ENCODE measurements around the gene SLC29A3.

SLC29A3 gene

DNA sequence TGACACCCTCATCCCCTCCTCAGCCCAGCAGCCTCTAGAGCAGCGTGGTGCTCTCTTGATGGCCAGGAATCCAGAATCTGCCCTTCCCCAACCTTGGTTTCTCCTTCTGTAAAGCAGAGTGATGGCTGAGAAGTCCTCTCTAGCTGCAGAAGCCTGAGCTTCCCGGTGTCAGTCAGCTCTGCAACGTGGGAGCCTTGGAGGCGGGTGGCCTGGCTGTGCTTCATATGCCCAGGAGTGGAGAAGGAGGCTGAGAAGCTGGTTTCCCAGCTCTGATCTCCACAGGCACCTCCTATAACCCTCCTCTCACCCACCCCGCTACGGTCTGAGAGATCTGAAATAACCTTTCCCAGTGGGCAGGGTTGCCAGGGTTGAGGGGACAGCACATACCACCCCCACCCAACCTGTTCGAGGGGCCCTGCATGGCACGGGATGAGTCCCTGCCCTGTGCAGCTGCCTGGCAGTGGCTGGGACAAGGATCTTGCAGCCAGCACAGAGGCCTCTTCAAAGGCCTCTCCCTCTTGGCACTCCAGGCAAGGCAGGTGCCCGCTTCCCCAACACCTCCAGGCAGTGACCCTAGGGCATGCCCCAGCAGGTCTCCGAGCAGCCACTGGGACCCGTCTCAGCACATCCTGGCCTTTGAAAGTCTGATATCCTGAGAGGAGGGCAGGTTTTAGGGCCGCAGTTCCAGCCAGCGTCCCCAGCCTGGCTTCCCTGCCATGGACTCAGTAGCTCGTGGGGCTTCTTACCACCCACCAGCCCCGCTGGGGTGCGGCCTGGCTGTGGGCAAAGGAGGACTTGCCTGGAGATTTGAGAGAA, 18.3 kb upstream of the SLC29A3 start:
- DNase-seq (ENCODE audit: low read depth) = no peak

DNA sequence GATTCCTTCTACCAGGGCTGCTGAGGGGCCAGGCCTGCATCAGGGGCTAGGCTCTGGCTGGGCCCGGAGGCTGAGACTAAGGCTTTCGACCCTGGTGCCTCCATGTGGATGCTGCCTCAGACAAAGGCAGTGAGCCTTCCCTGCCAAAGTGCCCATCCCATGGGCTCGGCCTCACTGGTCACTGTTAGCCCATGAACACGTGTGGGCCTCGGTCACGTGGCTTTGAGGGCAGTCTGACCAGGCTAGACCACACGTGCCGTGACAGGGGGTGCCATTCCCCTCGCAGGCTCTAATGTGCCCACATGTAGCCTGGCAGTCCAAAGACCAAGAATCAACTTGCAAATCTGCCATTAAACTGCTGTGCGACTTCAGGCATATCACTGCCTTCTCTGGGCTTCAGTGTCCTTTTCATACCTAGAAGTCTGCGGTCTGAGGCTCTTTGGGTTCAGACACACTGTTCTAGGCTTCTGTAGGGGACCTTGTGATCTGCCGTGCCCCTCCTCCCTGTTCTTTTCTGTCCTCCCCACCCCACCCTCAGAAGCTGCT, 17.6 kb upstream of the SLC29A3 start:
- no peak for DNase-seq (ENCODE audit: low read depth)

DNA sequence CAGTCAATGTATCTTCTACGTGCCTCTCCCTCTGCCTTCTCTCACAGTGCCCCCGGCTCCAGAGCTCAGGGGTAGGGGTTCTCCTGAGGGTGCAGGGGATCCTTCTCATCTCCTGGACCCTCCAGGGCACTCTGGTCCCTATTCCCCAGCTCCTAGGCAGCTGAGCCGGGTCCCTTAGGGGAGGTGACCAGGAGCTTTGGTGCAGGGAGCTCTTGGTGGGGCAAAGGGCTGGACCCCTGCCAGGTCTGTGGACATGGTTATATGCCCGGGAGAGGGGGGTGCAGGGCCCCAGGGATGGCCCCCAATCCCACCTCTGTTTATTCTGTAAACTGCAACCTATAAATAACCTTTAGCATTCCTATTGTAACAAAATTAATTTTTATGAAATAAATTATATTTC, 16.6 kb upstream of the SLC29A3 start:
- DNase-seq (ENCODE audit: low read depth) = no peak

DNA sequence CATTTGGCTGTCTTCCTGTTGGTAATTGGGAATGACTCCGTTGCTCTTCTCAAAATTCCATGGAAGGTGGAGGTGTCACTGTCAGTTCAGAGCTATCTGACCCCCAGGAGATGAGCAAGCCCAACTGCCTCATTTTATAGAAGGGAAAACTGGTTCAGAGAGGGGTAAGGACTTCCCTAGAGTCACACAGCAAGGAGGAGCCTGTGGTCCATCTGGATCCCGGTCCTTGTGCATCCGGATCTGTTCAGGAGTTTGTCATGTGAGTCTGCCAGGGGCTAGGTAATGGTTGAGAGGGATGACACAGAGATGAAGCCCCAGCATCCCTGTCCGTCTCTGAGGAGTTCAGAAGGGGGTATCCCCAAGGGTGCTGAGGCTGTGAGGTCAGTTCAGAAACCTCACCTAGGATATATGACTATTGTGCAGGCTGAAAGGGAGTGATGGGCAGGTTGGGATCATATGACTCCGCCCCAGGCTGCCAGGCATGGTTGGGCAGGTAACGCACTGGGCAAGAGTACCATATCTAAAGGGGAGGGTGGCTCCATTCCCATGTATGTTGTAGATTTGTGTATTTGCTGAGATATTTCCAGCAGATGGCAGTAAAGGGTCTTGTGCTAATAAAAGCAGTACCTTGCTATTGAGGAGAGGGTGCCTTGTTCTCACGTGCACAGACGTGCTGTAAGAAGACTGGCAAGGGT, 16.0 kb upstream of the SLC29A3 start:
- DNase-seq (ENCODE audit: low read depth) = no peak

DNA sequence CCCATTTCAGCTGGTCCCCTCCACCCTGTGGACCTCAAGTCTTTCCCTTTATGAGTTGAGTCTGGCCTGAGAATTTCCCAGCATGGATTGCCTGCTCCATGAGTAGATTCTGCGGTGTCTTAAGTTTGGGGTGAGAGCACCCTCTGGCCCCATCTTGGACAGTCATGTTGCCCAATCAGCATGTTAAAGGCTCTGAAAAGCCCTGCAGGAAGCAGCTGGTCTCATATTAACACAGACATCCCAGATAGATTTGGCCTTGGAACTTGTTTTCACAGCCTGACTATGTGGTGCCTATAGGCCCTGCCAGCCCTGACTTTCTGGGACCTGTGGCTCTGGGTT, 15.5 kb upstream of the SLC29A3 start:
- no peak for DNase-seq (ENCODE audit: low read depth)

DNA sequence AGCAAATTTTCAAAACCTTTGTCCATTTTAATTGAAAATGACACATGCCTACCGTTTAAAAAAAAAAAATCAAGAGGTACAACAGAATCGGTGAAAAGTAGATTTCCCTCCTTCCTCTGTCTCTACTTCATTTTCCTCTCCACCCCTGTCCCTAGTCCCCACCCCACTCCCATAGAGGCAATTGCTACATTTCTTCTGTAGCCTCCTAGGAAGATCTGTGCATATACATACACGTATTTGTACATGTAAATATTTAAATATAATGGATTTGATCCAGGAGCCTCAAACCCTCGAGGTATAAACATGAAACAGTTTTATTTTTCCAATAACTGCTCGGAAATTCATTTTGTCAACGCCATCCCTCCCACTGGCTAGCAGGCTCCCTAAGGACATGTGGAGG, 14.1 kb upstream of the SLC29A3 start:
- DNase-seq (ENCODE audit: low read depth) = no peak

DNA sequence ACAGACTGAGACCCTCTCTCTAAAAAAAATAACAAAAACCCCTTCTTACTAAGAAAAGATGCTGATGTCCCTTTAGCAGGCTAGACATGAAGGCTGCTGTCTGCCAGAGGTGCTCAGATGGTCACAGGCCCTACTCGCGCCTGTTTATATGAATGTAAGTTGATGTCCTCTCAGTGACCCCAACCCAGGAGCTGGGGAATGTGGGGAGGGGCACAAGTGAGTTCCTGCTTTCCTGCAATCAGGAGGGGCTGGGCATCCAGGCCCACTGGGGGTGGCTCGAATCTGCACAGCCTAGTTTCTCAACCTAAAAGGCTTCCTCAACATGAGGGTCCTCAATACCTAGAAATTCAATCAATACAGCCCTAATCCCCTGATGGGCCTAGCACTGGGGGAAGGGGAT, 12.1 kb upstream of the SLC29A3 start:
- DNase-seq (ENCODE audit: low read depth) = no peak

DNA sequence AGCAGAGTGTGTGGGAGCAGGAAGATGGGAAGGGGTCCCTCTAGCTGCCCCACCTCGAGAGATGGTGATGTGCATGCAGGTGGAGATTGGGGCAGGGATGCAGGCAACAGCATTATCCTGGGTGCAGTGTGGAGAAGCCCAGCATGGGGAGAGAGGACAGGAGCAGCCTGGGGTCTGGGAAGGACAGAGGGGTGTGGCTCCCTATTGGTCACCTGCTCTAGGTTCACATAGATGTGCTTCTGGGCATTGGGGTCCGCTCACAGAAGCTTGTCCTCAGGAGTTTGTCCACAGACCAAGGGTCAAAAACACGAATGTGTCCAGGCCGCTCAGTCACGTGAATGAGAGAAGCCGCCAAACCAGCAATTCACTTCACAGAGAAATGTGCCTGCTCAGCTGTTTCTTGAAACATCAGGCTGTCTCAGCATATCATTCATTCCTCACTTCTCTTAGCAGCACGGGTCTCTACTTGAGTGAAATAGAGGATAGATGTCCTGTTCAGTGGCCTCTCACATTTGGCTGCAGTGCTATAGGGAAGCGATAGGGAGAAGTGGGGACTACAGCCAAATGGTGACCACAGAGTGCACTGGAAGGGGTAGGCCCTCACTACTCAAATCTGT, 11.5 kb upstream of the SLC29A3 start:
- no peak for DNase-seq (ENCODE audit: low read depth)

DNA sequence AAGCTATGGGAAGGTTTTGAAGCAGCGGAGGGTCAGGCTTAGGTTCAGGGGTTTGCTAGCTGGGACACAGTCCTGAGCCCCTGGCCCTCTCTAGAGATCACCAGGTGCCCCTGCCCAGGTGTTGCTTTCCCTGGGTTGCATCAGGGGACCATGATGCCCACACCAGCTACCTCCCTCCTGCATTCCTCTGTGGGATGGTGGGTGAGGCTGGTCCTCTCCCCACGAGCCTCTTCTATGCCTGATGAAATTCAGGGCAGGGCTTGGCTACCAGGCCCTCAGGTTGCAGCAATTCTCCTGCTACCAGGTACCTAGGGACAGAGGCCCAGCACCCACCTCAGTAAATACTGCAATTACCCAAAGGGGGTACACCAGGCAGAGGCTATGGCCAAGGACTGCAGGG, 10.8 kb upstream of the SLC29A3 start:
- DNase-seq (ENCODE audit: low read depth) = no peak

DNA sequence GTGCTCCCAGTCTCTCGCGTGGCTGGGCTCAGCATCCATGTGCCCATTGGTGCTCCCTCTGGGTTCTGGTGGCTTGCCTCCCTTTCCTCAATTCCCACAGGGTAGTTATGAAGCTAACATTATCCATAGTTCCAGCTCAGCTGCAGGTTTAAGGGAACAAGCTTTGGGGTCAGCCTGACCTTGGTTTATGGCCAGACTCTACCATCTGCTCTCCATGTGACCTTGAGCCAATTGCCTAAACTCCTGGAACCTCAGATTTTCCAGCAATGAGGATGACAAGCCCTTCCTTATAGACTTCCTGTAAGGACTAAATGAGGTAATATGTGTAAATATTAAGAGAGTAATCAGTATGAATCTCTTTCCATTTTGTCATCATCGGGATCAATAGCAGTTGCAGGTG, 10.1 kb upstream of the SLC29A3 start:
- DNase-seq (ENCODE audit: low read depth) = no peak

DNA sequence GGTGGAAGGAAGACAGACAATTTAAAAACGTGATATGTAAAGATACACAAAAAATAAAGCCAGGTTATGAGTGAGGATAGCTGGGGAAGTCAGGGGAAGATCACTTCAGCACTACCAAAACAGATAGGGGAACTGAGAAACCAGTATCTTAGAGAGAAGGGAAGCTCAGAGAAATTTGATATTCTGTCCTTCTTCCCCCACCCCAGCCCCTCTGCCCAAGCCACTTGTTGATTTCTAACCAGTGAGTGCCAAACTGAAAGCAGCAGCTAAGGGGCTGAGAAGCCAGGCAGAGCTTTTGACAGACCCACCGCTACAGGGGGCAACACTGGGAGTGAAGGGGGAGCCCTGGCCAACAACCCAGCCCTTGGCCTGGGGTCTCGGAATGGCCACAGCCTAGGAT, 9.1 kb upstream of the SLC29A3 start:
- DNase-seq (ENCODE audit: low read depth) = no peak

DNA sequence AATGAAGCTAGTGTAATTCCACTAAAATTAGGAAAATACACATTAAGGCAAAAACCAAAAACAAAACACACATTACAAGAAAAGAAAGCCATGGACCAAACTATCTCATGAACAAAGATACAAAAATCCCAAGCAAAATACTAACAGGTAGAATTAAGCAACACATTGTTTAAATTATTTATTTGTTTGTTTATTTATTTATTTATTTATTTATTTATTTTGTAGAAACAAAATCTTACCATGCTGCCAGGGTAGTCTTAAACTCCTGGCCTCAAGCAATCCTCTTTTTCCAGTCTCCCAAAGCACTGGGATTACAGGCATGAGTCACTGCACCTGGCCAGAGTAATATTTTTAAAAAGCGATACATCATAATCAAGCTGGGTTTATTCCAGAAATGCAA, 6.8 kb upstream of the SLC29A3 start:
- no peak for DNase-seq (ENCODE audit: low read depth)

DNA sequence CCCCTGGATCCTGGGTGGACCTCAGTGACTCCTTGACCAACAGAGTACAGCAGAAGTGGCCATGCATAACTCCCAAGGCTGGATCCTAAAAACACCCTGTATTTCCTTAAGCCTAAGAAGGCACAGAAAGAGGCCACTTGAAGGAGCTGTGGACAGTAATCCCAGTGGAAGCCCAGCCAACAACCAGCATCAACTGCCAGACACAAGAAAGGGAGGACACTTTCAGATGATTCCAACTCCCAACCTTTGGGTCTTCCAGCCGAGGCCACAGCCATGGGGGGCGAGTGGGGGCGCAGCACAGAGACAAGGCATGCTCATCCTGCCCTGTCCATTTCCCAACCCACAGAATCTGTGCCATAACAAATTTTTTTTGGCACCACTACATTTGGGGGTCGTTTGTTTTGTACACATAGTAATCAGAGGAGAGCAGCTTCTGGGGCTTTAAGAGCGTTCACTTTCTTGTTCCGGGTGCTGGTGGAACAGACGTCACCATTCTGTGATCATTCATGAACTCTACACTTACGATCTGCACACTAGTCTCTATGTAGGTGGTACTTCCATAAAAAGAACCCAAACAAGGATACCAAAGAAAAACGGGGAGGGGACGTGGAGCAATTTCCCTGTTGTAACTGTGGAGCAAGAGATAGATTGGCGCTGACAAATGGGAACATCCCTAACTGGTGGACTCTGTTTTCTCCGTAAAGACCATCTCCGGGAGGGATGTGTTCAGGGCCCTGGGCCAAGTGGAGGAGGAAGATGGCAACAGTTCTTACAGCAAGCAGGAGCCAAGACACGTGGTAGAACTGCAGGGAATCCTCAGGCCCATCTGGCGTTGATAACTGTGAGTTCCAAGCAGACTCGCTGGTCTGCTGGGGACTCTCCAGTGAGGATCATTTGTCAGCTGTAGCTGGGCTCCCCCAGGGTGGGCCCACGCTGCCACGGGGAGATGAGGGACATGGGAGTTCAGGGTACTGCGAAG, 6.0 kb upstream of the SLC29A3 start:
- no peak for DNase-seq (ENCODE audit: low read depth)

DNA sequence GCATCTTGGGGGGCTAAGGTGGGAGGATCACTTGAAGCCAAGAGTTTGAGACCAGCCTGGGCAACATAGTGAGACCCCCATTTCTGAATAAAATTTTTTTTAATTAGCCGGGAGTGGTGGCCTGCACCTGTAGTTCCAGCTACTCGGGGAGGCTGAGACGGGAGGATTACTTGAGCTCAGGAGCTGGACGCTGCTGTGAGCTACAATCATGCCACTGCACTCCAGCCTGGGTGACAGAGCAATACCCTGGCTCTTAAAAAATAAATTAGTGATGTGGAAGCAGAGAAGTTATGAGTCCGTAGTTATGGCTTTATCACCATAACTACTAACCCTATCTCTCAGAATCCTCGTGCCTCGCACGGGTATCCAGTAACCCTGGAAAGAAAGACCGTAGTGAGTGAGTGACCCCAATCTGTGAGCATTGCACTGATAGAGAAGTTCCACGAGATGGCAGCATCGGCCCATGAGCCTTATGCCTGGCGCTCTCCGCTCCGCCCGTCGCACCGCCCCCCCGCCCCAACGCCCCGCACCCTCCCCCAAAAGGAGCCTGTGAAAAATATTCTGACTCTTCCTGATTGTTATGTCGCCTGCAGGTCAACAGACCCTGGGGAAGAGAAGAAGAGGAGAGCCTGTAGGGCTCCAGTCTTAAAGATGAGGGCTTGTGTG, 4.9 kb upstream of the SLC29A3 start:
- no peak for DNase-seq (ENCODE audit: low read depth)

DNA sequence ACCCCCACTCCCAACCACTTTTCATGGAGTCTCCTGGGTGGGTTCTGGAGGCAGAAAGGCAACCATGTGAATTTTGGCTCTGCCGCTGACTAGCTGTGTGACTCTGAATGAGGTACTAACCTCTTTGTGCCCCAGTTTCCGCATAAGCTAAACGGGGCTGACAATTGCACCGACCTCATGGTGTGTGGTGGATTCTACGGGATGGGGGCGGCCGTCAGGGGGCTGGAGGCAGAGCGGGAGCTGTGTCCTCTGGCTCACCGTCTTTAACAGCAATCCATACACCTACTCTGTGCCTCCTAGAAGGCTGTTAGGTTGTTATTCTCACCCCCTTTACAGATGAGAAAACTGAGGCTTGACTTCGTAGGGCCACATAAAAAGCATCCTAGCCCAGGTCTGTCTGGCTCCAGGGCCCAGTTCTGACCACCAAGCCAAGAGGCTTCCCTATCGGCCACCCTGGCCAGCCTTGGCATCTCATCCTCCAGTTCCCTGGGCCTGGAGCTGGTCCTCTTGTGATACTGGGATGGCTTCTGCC, 4.3 kb upstream of the SLC29A3 start:
- DNase-seq (ENCODE audit: low read depth) = no peak

DNA sequence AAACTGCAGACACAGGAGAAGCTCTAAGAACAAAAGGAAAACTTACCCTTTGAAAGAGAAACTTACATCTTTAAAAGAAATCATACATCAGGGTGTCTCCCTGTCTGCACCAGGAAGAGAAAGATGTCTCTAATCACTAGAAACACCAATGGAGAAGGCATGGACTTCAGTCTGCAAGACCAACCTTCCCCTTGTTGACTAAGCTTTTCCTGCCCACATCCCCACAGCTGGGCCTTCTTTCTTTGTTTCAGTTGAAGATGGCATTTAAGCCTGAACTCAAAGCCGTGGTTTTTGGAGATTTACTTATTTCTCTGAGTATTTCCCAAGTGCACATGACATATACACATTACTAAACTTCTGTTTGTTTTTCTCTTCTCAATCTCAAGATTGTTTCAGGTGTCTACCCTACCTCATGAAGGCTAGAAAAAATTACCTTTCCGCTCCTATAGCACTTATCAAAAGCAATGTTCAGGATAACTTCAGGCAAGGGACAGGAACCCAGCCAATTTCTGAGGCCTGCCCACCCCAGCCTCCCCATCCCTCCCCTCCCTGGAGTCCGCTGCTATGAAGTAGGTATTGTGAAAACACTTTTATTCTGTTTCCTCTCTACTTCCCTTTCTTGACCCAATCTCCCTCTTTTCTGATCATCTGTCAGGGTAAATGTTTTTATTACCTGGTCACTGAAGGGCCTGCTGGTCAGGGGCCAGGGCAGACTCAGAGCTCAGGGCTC, 2.8 kb upstream of the SLC29A3 start:
- DNase-seq (ENCODE audit: low read depth) = no peak

DNA sequence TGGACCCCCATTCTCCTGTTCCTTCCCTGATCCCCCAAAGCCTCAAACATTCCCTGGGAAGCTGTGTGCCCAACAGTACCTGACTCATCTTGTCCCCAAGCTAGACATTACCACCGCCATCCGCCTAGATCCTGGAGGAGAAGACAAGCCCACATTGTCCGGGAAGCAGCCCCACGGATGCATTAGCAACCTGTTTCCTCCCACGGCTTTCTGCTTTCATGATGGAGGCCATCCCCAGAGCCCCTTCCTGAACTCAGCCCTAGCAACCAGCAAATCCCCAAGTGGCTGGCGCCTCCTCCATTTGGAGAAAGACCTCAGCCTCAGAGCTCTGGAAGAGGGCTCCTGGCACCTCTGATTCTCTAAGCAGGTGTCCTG, 2.3 kb upstream of the SLC29A3 start:
- DNase-seq (ENCODE audit: low read depth) = no peak

DNA sequence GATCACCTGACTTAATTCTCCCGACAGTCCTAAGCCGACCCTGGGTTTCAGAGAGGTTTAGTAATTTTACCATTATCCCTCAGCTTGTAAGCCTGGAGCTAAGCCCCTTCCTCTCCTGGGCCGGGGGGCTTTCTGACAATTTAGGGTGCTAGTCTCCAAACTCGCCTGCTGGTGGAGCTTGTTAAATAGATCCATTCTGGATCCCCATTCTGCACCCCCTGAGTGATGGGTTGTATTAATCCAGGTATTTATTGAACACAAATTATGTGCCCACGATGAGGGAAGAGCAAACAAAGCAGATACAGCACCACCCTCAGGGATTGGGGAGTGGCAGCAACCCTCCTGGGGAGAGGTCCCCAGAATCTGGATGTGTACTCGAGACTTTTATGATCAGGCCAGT, 1.3 kb upstream of the SLC29A3 start:
- DNase-seq (ENCODE audit: low read depth) = no peak

DNA sequence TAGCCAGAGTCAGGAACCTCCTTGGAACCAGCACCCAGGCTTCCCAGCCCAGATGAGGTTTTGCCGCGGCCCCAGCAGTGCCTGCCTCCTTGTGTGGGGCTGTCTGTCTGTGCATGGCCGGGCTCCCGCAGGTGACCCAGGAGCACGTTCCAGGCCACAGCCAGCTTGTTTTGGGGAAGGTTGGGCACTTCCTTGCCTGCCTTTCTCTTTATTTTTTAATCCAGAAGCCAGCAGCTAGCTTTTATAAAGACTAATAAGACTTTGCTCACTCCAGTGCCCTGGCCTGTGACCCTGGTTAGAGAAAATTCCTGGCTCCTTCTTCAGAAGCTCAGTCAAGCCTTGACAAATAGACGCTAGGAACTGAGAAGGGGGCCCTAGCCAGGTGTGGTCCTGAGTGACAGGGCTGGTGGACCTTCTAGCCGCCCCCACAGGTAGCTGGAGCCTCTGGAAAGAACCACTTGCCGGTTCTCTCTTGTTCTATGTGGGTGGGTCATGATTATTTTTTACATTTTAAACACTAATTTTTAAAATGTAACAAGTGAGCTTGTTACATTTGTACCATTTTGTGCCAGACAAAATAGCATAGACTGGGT, 837 bp downstream of the SLC29A3 start:
- DNase-seq (ENCODE audit: low read depth) = no peak

DNA sequence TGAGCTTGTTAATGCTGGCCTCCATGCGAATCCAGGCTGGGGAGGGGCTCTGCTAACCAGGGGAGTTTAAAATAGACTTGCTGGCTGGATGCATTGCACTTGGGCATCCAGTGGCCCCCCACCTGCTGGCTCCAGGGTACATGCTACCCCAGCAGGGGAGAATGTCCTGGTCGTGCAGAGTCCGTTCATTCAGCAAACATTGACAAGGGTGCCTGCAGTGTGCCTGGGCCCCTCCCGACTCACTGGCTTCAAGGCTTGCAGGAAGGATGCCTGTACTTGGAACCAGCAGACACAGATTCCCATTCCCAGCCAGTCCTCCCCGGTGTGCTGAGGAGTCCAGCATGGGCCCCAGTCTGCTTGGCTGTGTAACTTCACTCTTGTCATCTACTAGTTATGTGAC, 1.5 kb downstream of the SLC29A3 start:
- no peak for DNase-seq (ENCODE audit: low read depth)
